BLaER1 treated with 17β-estradiol and CSF1 and Interleukin-3, amounts not matched to agents 10 nM and 100 nM (cell line): ENCODE results near the gene CABLES1.
A peak's percentile ranks its signal among the peaks of the same experiment; 100 is the strongest.

Source experiments
- H3K27ac ChIP-seq, 11 experiments: shearing (Covaris generic); formaldehyde crosslinking; 2 replicates each; pipeline ENCODE4 v1.8.1; 2022
- H3K27me3 ChIP-seq, 11 experiments: shearing (Covaris generic); formaldehyde crosslinking; 2 replicates each; pipeline ENCODE4 v1.8.1; 2022
- H3K36me3 ChIP-seq, 11 experiments: shearing (Covaris generic); formaldehyde crosslinking; 2 replicates each; pipeline ENCODE4 v1.8.1; 2022
- H3K4me1 ChIP-seq, 10 experiments: shearing (Covaris generic); formaldehyde crosslinking; 2 replicates each; pipeline ENCODE4 v1.8.1; 2022
- H3K4me2 ChIP-seq, 11 experiments: shearing (Covaris generic); formaldehyde crosslinking; 2 replicates each; pipeline ENCODE4 v1.8.1; 2022
- H3K4me3 ChIP-seq, 10 experiments: shearing (Covaris generic); formaldehyde crosslinking; 2 replicates each; pipeline ENCODE4 v1.8.1; 2022
- H3K9ac ChIP-seq, 11 experiments: shearing (Covaris generic); formaldehyde crosslinking; 2 replicates each; pipeline ENCODE4 v1.8.1; 2022
- H3K9me3 ChIP-seq, 11 experiments: shearing (Covaris generic); formaldehyde crosslinking; replicated peaks in 1 of 11; 2 replicates each; pipeline ENCODE4 v1.8.1; 2022
- H4K20me1 ChIP-seq, 11 experiments: shearing (Covaris generic); formaldehyde crosslinking; 2 replicates each; pipeline ENCODE4 v1.8.1; 2022
- Cebpa-rat ChIP-seq, 11 experiments: shearing (Covaris generic); IDR thresholded peaks; 2 replicates each; pipeline ENCODE4 v1.8.1; 2022

CABLES1 gene

GRCh38 chr18:23205980-23206379 lies 70.7 kb downstream of the CABLES1 start:
- no peak overlapping the region for H3K9ac ChIP-seq
- H3K27me3 ChIP-seq: no peaks in the 10 kb centered on the region
- no peak overlapping the region for H3K27ac ChIP-seq
- H4K20me1 ChIP-seq: no peaks in the 10 kb centered on the region; a peak in 2 of 22 replicates
- no peak overlapping the region for H3K4me2 ChIP-seq
- peaks cover 12 to 67% (median 36%) of the 10 kb centered on the region in 11 experiments; a peak in 18 of 22 replicates for H3K36me3 ChIP-seq
- no peak for TF ChIP-seq Cebpa-rat (IDR thresholded peaks at IDR 0.05)
- H3K9me3 ChIP-seq: peaks cover 42 to 67% (median 53%) of the 10 kb centered on the region in 11 experiments
- no peak overlapping the region; a peak in 2 of 20 replicates for H3K4me3 ChIP-seq
- peaks cover 19 to 67% (median 46%) of the 10 kb centered on the region in 10 experiments for H3K4me1 ChIP-seq

- H3K27me3 ChIP-seq: no peaks in the 10 kb centered on the region
- no peak for TF ChIP-seq Cebpa-rat (IDR thresholded peaks at IDR 0.05)
- no peaks in the 10 kb centered on the region; a peak in 1 of 22 replicates for H4K20me1 ChIP-seq
- H3K9ac ChIP-seq: no peak overlapping the region
- no peak overlapping the region for H3K4me3 ChIP-seq
- H3K4me1 ChIP-seq: peaks cover 18 to 53% (median 33%) of the 10 kb centered on the region in 10 experiments
- no peak overlapping the region for H3K4me2 ChIP-seq
- H3K9me3 ChIP-seq: peaks cover 42 to 58% (median 52%) of the 10 kb centered on the region in 11 experiments
- H3K36me3 ChIP-seq: peaks cover 12 to 72% (median 36%) of the 10 kb centered on the region in 11 experiments; a peak in 18 of 22 replicates
- no peak overlapping the region for H3K27ac ChIP-seq
Observed at GRCh38 chr18:23207191-23207955, 72.1 kb downstream of the CABLES1 start.

DNA sequence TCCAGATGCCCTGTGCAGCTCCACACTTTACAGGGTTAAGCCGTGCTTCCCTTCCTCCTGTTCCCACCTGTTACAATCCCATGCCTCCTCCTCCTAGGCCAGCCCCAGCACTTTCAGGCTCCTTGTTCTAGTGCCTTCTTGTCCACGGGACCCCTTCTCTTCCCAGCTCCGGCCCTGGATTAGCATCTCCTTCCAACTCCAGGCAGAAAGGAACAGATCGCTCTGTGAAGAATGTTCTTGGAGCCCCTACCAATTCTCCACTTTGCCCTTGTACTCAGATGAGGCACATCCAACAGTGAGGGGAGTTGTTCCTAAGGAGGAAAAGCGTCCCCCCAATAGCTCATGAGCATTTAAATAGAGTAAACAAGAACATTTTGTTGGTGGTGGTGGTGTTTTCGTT lies 72.7 kb downstream of the CABLES1 start:
- H3K36me3 ChIP-seq: peaks cover 12 to 78% (median 36%) of the 10 kb centered on the region in 11 experiments; a peak in 18 of 22 replicates
- H3K4me1 ChIP-seq: peaks cover 21 to 47% (median 28%) of the 10 kb centered on the region in 10 experiments
- H3K4me2 ChIP-seq: no peak overlapping the region
- no peak for TF ChIP-seq Cebpa-rat (IDR thresholded peaks at IDR 0.05)
- H3K9me3 ChIP-seq: peaks cover 42 to 56% (median 52%) of the 10 kb centered on the region in 11 experiments
- no peak overlapping the region for H3K4me3 ChIP-seq
- H3K27me3 ChIP-seq: no peaks in the 10 kb centered on the region
- no peak overlapping the region for H3K27ac ChIP-seq
- no peaks in the 10 kb centered on the region; a peak in 1 of 22 replicates for H4K20me1 ChIP-seq
- no peak overlapping the region for H3K9ac ChIP-seq

GRCh38 chr18:23208600-23208999 lies 73.3 kb downstream of the CABLES1 start:
- H3K36me3 ChIP-seq: peaks cover 12 to 81% (median 36%) of the 10 kb centered on the region in 11 experiments; a peak in 18 of 22 replicates
- no peak for TF ChIP-seq Cebpa-rat (IDR thresholded peaks at IDR 0.05)

GRCh38 chr18:23209031-23209430 lies 73.7 kb downstream of the CABLES1 start:
- TF ChIP-seq Cebpa-rat (IDR thresholded peaks at IDR 0.05): no peak
- Histone ChIP-seq H3K36me3 (peaks cover 11 to 82% (median 38%) of the 10 kb centered on the region in 11 experiments; a peak in 18 of 22 replicates), H3K9me3 (peaks cover 41 to 53% (median 50%) of the 10 kb centered on the region in 11 experiments), H3K4me1 (peaks cover 13 to 42% (median 20%) of the 10 kb centered on the region in 10 experiments), H3K27ac (no peak overlapping the region), H3K27me3 (no peaks in the 10 kb centered on the region), H3K4me2 (peak overlapping the region in 4 of 11 experiments; percentile 13 to 32 (median 18); a peak in 4 of 22 replicates), H4K20me1 (no peaks in the 10 kb centered on the region; a peak in 1 of 22 replicates), H3K4me3 (no peak overlapping the region), H3K9ac (no peak overlapping the region)

More at GRCh38 chr18:23208600-23208999, 73.3 kb downstream of the CABLES1 start:
- Histone ChIP-seq H3K27me3 (no peaks in the 10 kb centered on the region), H4K20me1 (no peaks in the 10 kb centered on the region; a peak in 1 of 22 replicates), H3K27ac (no peak overlapping the region), H3K4me2 (0 out of 22 replicates have a peak overlapping the region, but pooled peaks of 1 of the 11 experiments have one; percentile 13), H3K4me3 (no peak overlapping the region), H3K4me1 (peaks cover 17 to 46% (median 24%) of the 10 kb centered on the region in 10 experiments), H3K9me3 (peaks cover 42 to 56% (median 52%) of the 10 kb centered on the region in 11 experiments), H3K9ac (no peak overlapping the region)

GRCh38 chr18:23209796-23210195 lies 74.5 kb downstream of the CABLES1 start:
- Histone ChIP-seq H3K27me3 (no peaks in the 10 kb centered on the region), H4K20me1 (no peaks in the 10 kb centered on the region; a peak in 1 of 22 replicates), H3K27ac (no peak overlapping the region), H3K9ac (no peak overlapping the region), H3K4me3 (no peak overlapping the region), H3K4me1 (peaks cover 8 to 34% (median 14%) of the 10 kb centered on the region in 10 experiments; a peak in 15 of 20 replicates), H3K9me3 (peaks cover 33 to 52% (median 43%) of the 10 kb centered on the region in 11 experiments), H3K4me2 (peak overlapping the region in 5 of 11 experiments; percentile 1 to 32 (median 13); a peak in 6 of 22 replicates), H3K36me3 (peaks cover 12 to 82% (median 39%) of the 10 kb centered on the region in 11 experiments)
- no peak for TF ChIP-seq Cebpa-rat (IDR thresholded peaks at IDR 0.05)

DNA sequence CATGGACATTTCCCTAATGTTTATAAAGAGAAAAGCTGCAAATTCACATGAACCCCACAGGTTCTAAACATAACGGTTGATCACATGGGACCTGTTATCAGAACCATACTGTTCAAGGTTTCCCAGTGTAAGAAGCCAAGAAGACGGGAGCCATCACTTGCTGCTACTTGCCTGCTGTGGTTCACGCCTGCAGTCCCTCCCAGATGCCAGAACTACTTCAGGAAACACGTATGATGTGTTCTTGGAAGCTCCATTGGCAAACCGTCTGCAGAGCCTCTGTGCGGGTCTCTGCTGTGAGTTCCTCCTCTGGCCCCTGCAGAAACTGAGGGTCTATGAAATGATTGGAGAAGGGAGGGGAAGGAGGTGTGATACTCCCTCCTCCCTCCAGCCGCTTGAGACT lies 75.2 kb downstream of the CABLES1 start:
- H3K27ac ChIP-seq: no peak overlapping the region
- H3K36me3 ChIP-seq: peaks cover 14 to 85% (median 39%) of the 10 kb centered on the region in 11 experiments; a peak in 21 of 22 replicates
- H3K4me1 ChIP-seq: peaks cover 8 to 27% (median 14%) of the 10 kb centered on the region in 10 experiments; a peak in 13 of 20 replicates
- H3K27me3 ChIP-seq: no peaks in the 10 kb centered on the region
- H3K4me2 ChIP-seq: no peak overlapping the region
- no peak overlapping the region for H3K4me3 ChIP-seq
- TF ChIP-seq Cebpa-rat (IDR thresholded peaks at IDR 0.05): no peak
- H3K9ac ChIP-seq: no peak overlapping the region
- no peaks in the 10 kb centered on the region; a peak in 1 of 22 replicates for H4K20me1 ChIP-seq
- peaks cover 26 to 51% (median 37%) of the 10 kb centered on the region in 11 experiments for H3K9me3 ChIP-seq

DNA sequence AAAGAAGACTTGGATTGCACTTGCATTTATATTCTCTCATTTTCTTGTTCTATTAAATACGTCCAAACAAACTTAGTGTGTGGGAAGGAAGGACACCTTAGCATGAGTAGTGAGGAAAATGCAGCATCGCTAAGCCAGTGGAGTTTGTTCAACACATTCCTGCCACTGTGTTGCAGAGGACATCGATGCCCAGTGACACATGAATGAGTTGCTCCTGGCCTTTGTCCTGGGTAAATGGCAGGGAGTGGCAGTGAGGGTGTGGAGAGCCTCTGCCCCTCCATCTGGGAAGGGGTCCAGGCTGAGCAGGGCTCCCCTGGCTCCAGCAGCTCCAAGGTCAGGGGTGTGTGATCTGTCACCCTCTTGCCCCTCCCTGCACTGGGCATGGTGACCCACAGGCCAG lies 75.9 kb downstream of the CABLES1 start:
- Histone ChIP-seq H3K4me2 (no peak overlapping the region), H3K4me3 (no peak overlapping the region), H3K9me3 (peaks cover 20 to 45% (median 30%) of the 10 kb centered on the region in 11 experiments), H3K36me3 (peaks cover 9 to 83% (median 39%) of the 10 kb centered on the region in 11 experiments; a peak in 21 of 22 replicates), H4K20me1 (no peaks in the 10 kb centered on the region; a peak in 1 of 22 replicates), H3K4me1 (peaks cover 8 to 25% (median 13%) of the 10 kb centered on the region in 10 experiments; a peak in 13 of 20 replicates), H3K27ac (no peak overlapping the region), H3K27me3 (no peaks in the 10 kb centered on the region), H3K9ac (no peak overlapping the region)
- TF ChIP-seq Cebpa-rat (IDR thresholded peaks at IDR 0.05): no peak

DNA sequence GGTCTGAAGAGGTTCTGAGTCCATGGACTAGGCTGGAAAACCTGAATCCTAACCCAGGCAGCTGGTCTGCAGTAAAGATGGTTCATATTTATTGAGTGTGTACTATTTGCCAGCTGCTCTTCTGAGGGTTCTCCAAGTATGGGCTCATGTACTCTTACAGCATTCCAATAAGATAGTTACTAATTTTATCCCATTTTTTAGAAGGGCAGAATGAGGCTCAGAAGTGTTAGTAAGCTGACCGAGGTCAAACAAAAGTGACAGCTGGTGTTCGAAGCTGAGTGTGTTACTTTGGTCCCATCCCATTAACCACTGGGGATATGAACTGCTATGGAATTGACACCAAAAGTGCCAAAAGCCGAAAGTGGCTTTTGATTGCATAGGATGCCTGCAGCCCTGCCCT lies 76.9 kb downstream of the CABLES1 start:
- Histone ChIP-seq H3K9me3 (peaks cover 16 to 34% (median 20%) of the 10 kb centered on the region in 11 experiments), H4K20me1 (no peaks in the 10 kb centered on the region; a peak in 1 of 22 replicates), H3K27me3 (no peaks in the 10 kb centered on the region), H3K4me1 (peaks cover 8 to 25% (median 13%) of the 10 kb centered on the region in 10 experiments; a peak in 13 of 20 replicates), H3K9ac (no peak overlapping the region), H3K4me3 (no peak overlapping the region), H3K4me2 (peak overlapping the region in 2 of 11 experiments; percentile 13 to 15; a peak in 2 of 22 replicates), H3K36me3 (peaks cover 9 to 81% (median 37%) of the 10 kb centered on the region in 11 experiments; a peak in 20 of 22 replicates), H3K27ac (no peak overlapping the region)
- no peak for TF ChIP-seq Cebpa-rat (IDR thresholded peaks at IDR 0.05)
